Erythroblast (primary cell): Measurements from ENCODE around the gene RDH14.

Experiments used
- GATA1 ChIP-seq: IDR thresholded peaks from 2 replicates; pipeline ENCODE4 v1.6.1; 2011; ENCODE audit warnings: low read depth, mild to moderate bottlenecking, control low read depth, low read length, moderate library complexity
- POLR2A ChIP-seq: IDR thresholded peaks from 2 replicates; pipeline ENCODE4 v1.6.1; 2011; ENCODE audit warnings: mild to moderate bottlenecking, low read length

GRCh38 chr2:18597618-18598017, 37.2 kb upstream of the RDH14 start:
- no peak for TF ChIP-seq POLR2A
- TF ChIP-seq GATA1 = no peak
